Neural crest cell (in vitro differentiated cells): ENCODE measurements around the gene SHROOM3. TPM values are rescaled to one million over a fixed set of nuclear protein-coding genes. Genes with fewer than 3 reads are reported as not detected.

Source experiments
- DNase-seq: peaks from one replicate; pipeline ENCODE4 v3.0.0; 2021; ENCODE audit warnings: low read depth, mixed read lengths, low spot score
- H3K27ac Mint-ChIP-seq: one replicate; pipeline ENCODE4 v1.8.0; 2021; ENCODE audit warnings: mild to moderate bottlenecking, mixed read lengths; ENCODE audit not compliant: unreplicated experiment
- H3K27me3 Mint-ChIP-seq: 2 replicates; pipeline ENCODE4 v1.8.0; 2021; ENCODE audit warnings: low read depth, mild to moderate bottlenecking, mixed read lengths
- H3K36me3 Mint-ChIP-seq: 2 replicates; pipeline ENCODE4 v1.8.0; 2021; ENCODE audit warnings: low read depth, mild to moderate bottlenecking, mixed read lengths
- H3K4me1 Mint-ChIP-seq: 2 replicates; pipeline ENCODE4 v1.8.0; 2021; ENCODE audit warnings: mixed read lengths
- H3K4me3 Mint-ChIP-seq: one replicate; pipeline ENCODE4 v1.8.0; 2021; ENCODE audit warnings: mild to moderate bottlenecking, mixed read lengths
- H3K9me3 Mint-ChIP-seq: 2 replicates; pipeline ENCODE4 v1.8.0; 2021; ENCODE audit warnings: mixed read lengths
- total RNA-seq: library from RNA; stranded (reverse); gene quantifications from 2 replicates; pipeline ENCODE4 v1.2.1, GENCODE V29; 2021
- TF ChIP-seq, protein P1 (sequence below): fragments of 200-600 bp; sonication (generic); conservative IDR thresholded peaks from 2 replicates; pipeline ENCODE4 v1.5.0; 2021; ENCODE audit warnings: antibody characterized with exemption, mild to moderate bottlenecking

SHROOM3 gene
- total RNA-seq, 1 donor from 2014 or later: 40.1 TPM

DNA sequence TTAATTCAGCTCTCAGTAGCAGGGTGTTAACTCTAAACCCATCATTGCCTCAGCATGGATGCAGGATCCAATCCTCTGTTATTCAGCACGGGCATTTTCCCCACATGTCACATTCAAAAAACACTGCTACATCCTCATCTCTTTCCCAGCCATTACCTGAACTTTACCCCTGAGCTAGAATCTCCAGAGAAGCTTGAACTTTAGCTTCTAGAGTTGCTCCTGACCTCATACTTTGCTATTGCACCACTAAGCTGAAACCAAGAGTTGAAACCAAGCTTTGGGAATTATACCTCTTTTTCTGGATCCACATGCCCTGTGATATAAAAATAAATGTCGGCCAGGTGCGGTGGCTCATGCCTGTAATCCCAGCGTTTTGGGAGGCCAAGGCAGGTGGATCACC lies 90.7 kb downstream of the SHROOM3 start:
- Mint-ChIP-seq H3K27me3 (no peaks in the 10 kb centered on the region), H3K27ac (no peak overlapping the region), H3K9me3 (peaks cover 2% of the 10 kb centered on the region), H3K4me1 (peaks cover 9% of the 10 kb centered on the region), H3K4me3 (no peak overlapping the region), H3K36me3 (peaks cover 11% of the 10 kb centered on the region)
- DNase-seq: no peak
- TF ChIP-seq, protein P1, sequence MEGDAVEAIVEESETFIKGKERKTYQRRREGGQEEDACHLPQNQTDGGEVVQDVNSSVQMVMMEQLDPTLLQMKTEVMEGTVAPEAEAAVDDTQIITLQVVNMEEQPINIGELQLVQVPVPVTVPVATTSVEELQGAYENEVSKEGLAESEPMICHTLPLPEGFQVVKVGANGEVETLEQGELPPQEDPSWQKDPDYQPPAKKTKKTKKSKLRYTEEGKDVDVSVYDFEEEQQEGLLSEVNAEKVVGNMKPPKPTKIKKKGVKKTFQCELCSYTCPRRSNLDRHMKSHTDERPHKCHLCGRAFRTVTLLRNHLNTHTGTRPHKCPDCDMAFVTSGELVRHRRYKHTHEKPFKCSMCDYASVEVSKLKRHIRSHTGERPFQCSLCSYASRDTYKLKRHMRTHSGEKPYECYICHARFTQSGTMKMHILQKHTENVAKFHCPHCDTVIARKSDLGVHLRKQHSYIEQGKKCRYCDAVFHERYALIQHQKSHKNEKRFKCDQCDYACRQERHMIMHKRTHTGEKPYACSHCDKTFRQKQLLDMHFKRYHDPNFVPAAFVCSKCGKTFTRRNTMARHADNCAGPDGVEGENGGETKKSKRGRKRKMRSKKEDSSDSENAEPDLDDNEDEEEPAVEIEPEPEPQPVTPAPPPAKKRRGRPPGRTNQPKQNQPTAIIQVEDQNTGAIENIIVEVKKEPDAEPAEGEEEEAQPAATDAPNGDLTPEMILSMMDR: no peak

DNA sequence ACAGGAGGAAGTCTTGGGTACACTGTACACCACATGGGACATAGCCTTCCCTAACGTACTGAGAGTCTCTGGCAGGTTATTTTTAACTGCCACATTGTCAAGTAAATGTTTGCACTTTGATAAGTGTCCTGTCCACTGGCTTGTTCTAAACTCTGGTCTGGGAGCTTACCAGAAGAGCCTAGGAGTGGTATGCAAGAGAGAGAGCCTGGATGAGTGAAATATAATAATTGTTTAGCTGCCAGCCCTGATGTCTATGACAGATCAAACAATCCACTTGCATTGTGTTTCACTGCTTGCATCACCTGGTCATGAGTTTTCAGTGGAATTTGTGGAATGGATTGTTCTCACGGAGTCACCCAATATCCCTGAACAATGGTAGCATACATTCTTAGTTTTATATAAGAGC lies 91.6 kb downstream of the SHROOM3 start:
- no peak for DNase-seq
- H3K36me3 Mint-ChIP-seq: peaks cover 11% of the 10 kb centered on the region

DNA sequence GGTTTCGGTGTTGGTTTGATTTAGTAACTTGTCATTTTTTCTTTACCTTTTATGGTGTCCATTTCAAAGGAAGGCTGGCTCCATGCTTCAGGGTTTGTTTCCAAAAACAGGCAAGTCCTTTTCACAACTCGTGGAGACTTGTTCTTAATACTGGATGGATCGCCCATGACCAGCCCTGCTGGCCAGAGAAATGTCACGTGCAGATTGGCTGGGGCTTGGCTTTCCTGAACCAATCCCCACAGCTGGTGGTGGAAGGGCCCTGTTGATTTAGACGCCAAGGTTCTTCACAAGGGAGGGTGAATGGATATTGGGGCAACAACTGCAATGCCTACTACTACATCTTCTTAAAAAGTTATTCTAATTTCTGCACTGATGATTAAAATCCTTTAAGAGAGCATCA lies 92.6 kb downstream of the SHROOM3 start:
- H3K9me3 Mint-ChIP-seq: peaks cover 2% of the 10 kb centered on the region
- DNase-seq: no peak
- peaks cover 9% of the 10 kb centered on the region for H3K4me1 Mint-ChIP-seq
- peaks cover 11% of the 10 kb centered on the region for H3K36me3 Mint-ChIP-seq
- H3K27ac Mint-ChIP-seq: no peak overlapping the region
- no peaks in the 10 kb centered on the region for H3K27me3 Mint-ChIP-seq
- TF ChIP-seq, protein P1: no peak
- H3K4me3 Mint-ChIP-seq: no peak overlapping the region

More for the DNA sequence above, 91.6 kb downstream of the SHROOM3 start:
- TF ChIP-seq, protein P1: no peak
- Mint-ChIP-seq H3K4me3 (no peak overlapping the region), H3K9me3 (peaks cover 2% of the 10 kb centered on the region), H3K27me3 (no peaks in the 10 kb centered on the region), H3K4me1 (peaks cover 9% of the 10 kb centered on the region), H3K27ac (no peak overlapping the region)

DNA sequence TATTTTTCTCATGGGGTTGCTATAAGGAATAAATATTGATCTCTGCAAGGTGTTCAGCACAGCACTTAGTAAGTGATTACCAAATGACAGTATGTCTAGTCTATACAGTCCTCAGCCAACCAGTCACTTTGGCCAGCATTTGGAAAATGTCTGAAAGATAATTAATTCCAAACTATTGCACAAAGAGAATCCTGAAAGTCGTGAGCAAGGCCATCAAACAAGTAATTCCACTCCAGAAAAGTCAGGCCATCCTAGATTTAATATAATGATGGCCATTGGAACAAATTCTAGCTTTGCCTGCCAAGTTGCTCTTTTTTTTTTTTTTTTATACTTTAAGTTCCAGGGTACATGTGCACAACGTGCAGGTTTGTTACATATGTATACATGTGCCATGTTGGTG lies 96.6 kb downstream of the SHROOM3 start:
- peaks cover 2% of the 10 kb centered on the region for H3K9me3 Mint-ChIP-seq
- peaks cover 7% of the 10 kb centered on the region for H3K36me3 Mint-ChIP-seq
- no peak overlapping the region for H3K27ac Mint-ChIP-seq
- DNase-seq: no peak
- no peaks in the 10 kb centered on the region for H3K27me3 Mint-ChIP-seq
- peaks cover 14% of the 10 kb centered on the region for H3K4me1 Mint-ChIP-seq
- no peak overlapping the region for H3K4me3 Mint-ChIP-seq
- TF ChIP-seq, protein P1: no peak

DNA sequence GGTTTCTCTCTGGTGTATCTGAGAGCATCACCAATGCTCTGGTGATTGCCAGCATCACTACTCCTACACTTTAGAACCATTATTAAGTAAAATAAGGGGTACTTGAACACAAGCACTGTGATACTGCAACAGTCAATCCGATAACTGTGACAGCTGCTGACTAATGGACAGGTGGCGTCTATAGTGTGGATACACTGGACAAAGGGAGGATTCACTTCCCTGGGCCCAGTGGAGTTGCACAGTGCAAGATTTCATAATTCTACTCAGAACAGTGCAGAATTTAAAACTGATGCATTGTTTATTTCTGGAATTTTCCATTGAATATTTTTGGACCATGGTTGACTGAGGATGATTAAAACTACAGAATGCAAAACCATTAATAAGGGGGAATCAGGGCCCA lies 97.8 kb downstream of the SHROOM3 start:
- Mint-ChIP-seq H3K36me3 (peaks cover 3% of the 10 kb centered on the region), H3K4me3 (no peak overlapping the region), H3K9me3 (no peaks in the 10 kb centered on the region), H3K4me1 (peaks cover 9% of the 10 kb centered on the region), H3K27me3 (no peaks in the 10 kb centered on the region), H3K27ac (no peak overlapping the region)
- TF ChIP-seq, protein P1: no peak
- DNase-seq: no peak

DNA sequence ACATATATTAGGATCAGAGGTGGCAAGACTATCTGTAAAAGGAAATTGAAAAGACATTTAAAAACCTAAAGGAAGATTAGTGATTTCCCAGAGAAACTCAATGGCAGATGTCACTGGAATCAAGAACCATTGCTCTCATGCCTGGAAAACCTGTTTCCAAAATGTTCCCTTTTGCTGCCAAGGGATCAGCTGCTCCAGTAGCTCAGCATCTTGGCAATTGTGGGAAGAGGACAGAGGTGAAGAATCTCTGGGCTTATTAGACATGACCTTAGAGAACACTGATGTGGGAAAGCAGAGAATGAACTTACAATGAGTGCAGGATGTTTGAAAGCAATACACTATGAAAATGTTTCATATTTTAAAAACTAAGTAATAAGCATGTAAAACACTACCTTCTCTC lies 98.3 kb downstream of the SHROOM3 start:
- TF ChIP-seq, protein P1: no peak
- Mint-ChIP-seq H3K9me3 (no peaks in the 10 kb centered on the region), H3K4me3 (no peak overlapping the region), H3K36me3 (peaks cover 3% of the 10 kb centered on the region), H3K27ac (no peak overlapping the region), H3K4me1 (peaks cover 9% of the 10 kb centered on the region), H3K27me3 (no peaks in the 10 kb centered on the region)
- no peak for DNase-seq
